H1 (cell line): ENCODE measurements around the gene ARHGEF28. TPM values are rescaled to one million over a fixed set of nuclear protein-coding genes. Genes with fewer than 3 reads are reported as not detected.

Experiments used
- CTCF ChIA-PET: fragments of 300-600 bp; sonication (Branson Sonifier 250); formaldehyde crosslinking; loops from one replicate; lab custom pipeline; 2021; ENCODE audit not compliant: partially characterized antibody; lab: Charles Lee
- POLR2A ChIA-PET: fragments of 300-600 bp; sonication (Branson Sonifier 250); formaldehyde crosslinking; loops from one replicate; lab custom pipeline; 2021; ENCODE audit warnings: inconsistent platforms; ENCODE audit not compliant: partially characterized antibody; lab: Charles Lee
- DNase-seq, 2 experiments: peaks; one replicate each; pipeline versions ENCODE4 v3.0.0 to v3.0.0-alpha.2; 2010 to 2022; ENCODE audit warnings: low spot score in 2 of 2, low read depth in 1 of 2, mixed read lengths in 1 of 2
- FAIRE-seq: peaks from 2 replicates; lab custom pipeline; 2011; peaks lifted over from hg19 to GRCh38; lab: Jason Lieb, UNC
- H2AFZ ChIP-seq: 2 replicates; pipeline ENCODE4 v1.8.1; 2012; ENCODE audit warnings: low read length, inconsistent platforms
- H2AK5ac ChIP-seq: 2 replicates; pipeline ENCODE4 v1.6.1; 2013; ENCODE audit warnings: low read depth, low read length
- H2BK120ac ChIP-seq: replicated peaks from 2 replicates; pipeline ENCODE3; 2013; ENCODE audit warnings: low read depth, low read length, inconsistent platforms
- H2BK12ac ChIP-seq: 2 replicates; pipeline ENCODE4 v1.6.1; 2013; ENCODE audit warnings: low read depth, low read length
- H2BK15ac ChIP-seq: 2 replicates; pipeline ENCODE4 v1.6.1; 2013; ENCODE audit warnings: low read length
- H2BK20ac ChIP-seq: 2 replicates; pipeline ENCODE4 v1.6.1; 2013; ENCODE audit warnings: low read length
- H2BK5ac ChIP-seq: 2 replicates; pipeline ENCODE4 v1.6.1; 2013; ENCODE audit warnings: low read depth, low read length
- H3K14ac ChIP-seq: 2 replicates; pipeline ENCODE4 v1.6.1; 2013; ENCODE audit warnings: inconsistent platforms; ENCODE audit not compliant: insufficient read length
- H3K18ac ChIP-seq: 2 replicates; pipeline ENCODE4 v1.6.1; 2013; ENCODE audit warnings: low read length; ENCODE audit errors: extremely low read depth
- H3K23ac ChIP-seq: 2 replicates; pipeline ENCODE4 v1.6.1; 2013; ENCODE audit warnings: inconsistent platforms; ENCODE audit not compliant: insufficient read length
- H3K23me2 ChIP-seq: 2 replicates; pipeline ENCODE4 v1.6.1; 2013; ENCODE audit warnings: low read depth, low read length
- H3K27ac ChIP-seq: 2 replicates; pipeline ENCODE4 v1.6.1; 2011; ENCODE audit warnings: low read depth, low read length, inconsistent platforms
- H3K27me3 ChIP-seq, 4 experiments: replicated peaks in 1 of 4; 1 replicate in 1 of 4; 2 replicates in 3 of 4; pipeline versions ENCODE4 v1.6.1 to v1.8.1; 2011 to 2013; ENCODE audit warnings: low read length in 3 of 4, mild to moderate bottlenecking in 3 of 4, inconsistent platforms in 2 of 4, mixed read lengths in 2 of 4, moderate library complexity in 1 of 4; ENCODE audit not compliant: control insufficient read depth in 3 of 4, insufficient read depth in 3 of 4; ENCODE audit errors: extremely low read depth in 1 of 4
- H3K36me3 ChIP-seq, 4 experiments: 2 replicates each; pipeline versions ENCODE4 v1.6.1 to v1.8.1; 2011 to 2013; ENCODE audit warnings: mild to moderate bottlenecking in 4 of 4, low read length in 3 of 4, moderate library complexity in 2 of 4, control low read depth in 1 of 4, inconsistent platforms in 1 of 4; ENCODE audit not compliant: insufficient read depth in 4 of 4, control insufficient read depth in 2 of 4
- H3K4ac ChIP-seq: replicated peaks from 2 replicates; pipeline ENCODE3; 2013; ENCODE audit warnings: low read length, low read depth, mixed read lengths, inconsistent platforms; ENCODE audit not compliant: insufficient read length
- H3K4me1 ChIP-seq, 4 experiments: replicated peaks in 1 of 4; 1 replicate in 1 of 4; 2 replicates in 3 of 4; pipeline versions ENCODE4 v1.6.1 to v1.8.1; 2011 to 2013; ENCODE audit warnings: low read length in 3 of 4, inconsistent platforms in 2 of 4, mixed read lengths in 1 of 4; ENCODE audit not compliant: insufficient read depth in 4 of 4, control insufficient read depth in 3 of 4
- H3K4me2 ChIP-seq, 2 experiments: 2 replicates each; pipeline versions ENCODE4 v1.6.1 to v1.8.1; 2011 to 2013; ENCODE audit warnings: low read depth in 2 of 2, low read length in 2 of 2, control low read depth in 1 of 2, inconsistent platforms in 1 of 2, mild to moderate bottlenecking in 1 of 2; ENCODE audit not compliant: insufficient read depth in 1 of 2
- H3K4me3 ChIP-seq, 4 experiments: fragments of 200-600, 300-600 bp in 1 of 4; sonication (generic), shearing (Covaris generic), sonication (Bioruptor Twin) in 1 of 4; 2 replicates each; pipeline versions ENCODE4 v1.5.1 to v1.8.1; 2011 to 2016; ENCODE audit warnings: low read length in 4 of 4, low read depth in 3 of 4, control low read depth in 2 of 4, inconsistent platforms in 2 of 4, mild to moderate bottlenecking in 2 of 4, mixed read lengths in 1 of 4, moderate library complexity in 1 of 4; ENCODE audit not compliant: insufficient read depth in 2 of 4; ENCODE audit errors: extremely low read depth in 1 of 4
- H3K56ac ChIP-seq: replicated peaks from 2 replicates; pipeline ENCODE3; 2013; ENCODE audit warnings: low read depth, mild to moderate bottlenecking, mixed read lengths, low read length, inconsistent platforms; ENCODE audit not compliant: insufficient read length
- H3K79me1 ChIP-seq: 2 replicates; pipeline ENCODE4 v1.6.1; 2013; ENCODE audit warnings: low read depth, low read length, control low read depth
- H3K79me2 ChIP-seq, 2 experiments: 2 replicates each; pipeline versions ENCODE4 v1.6.1 to v1.8.1; 2012 to 2013; ENCODE audit warnings: low read length in 2 of 2, mild to moderate bottlenecking in 2 of 2, inconsistent platforms in 1 of 2; ENCODE audit not compliant: insufficient read depth in 2 of 2, control insufficient read depth in 1 of 2
- H3K9ac ChIP-seq, 4 experiments: replicated peaks in 1 of 4; 1 replicate in 1 of 4; 2 replicates in 3 of 4; pipeline versions ENCODE4 v1.6.1 to v1.8.1; 2011 to 2013; ENCODE audit warnings: low read depth in 3 of 4, low read length in 3 of 4, control low read depth in 2 of 4, mild to moderate bottlenecking in 2 of 4, moderate library complexity in 2 of 4, inconsistent platforms in 1 of 4; ENCODE audit errors: extremely low read depth in 1 of 4
- H3K9me3 ChIP-seq, 2 experiments: 2 replicates each; pipeline versions ENCODE4 v1.6.1 to v1.8.1; 2012 to 2013; ENCODE audit warnings: mild to moderate bottlenecking in 2 of 2, moderate library complexity in 2 of 2, control low read depth in 1 of 2, inconsistent platforms in 1 of 2, low read depth in 1 of 2, low read length in 1 of 2, mixed read lengths in 1 of 2; ENCODE audit not compliant: insufficient read depth in 2 of 2
- H4K20me1 ChIP-seq, 2 experiments: replicated peaks in 1 of 2; 2 replicates each; pipeline versions ENCODE3 to v1.8.1; 2011 to 2013; ENCODE audit warnings: inconsistent platforms in 2 of 2, low read length in 2 of 2, mild to moderate bottlenecking in 1 of 2; ENCODE audit not compliant: insufficient read depth in 2 of 2, control insufficient read depth in 1 of 2
- H4K5ac ChIP-seq: 2 replicates; pipeline ENCODE4 v1.6.1; 2013; ENCODE audit warnings: low read length, low read depth, mixed read lengths, inconsistent platforms; ENCODE audit not compliant: insufficient read length
- H4K8ac ChIP-seq: 2 replicates; pipeline ENCODE4 v1.8.0; 2013; ENCODE audit warnings: mild to moderate bottlenecking, moderate library complexity, low read length, inconsistent platforms; ENCODE audit not compliant: insufficient read depth; ENCODE audit errors: extremely low read depth
- H4K91ac ChIP-seq: replicated peaks from 2 replicates; pipeline ENCODE3; 2013; ENCODE audit warnings: low read length, mixed read lengths, inconsistent platforms; ENCODE audit not compliant: insufficient read length
- EZH2 ChIP-seq: fragments of 200-600 bp; sonication (generic); IDR thresholded peaks from 2 replicates; pipeline ENCODE4 v1.7.1; 2012; ENCODE audit warnings: low read depth, mild to moderate bottlenecking, moderate library complexity, low read length, inconsistent platforms; ENCODE audit not compliant: severe bottlenecking
- JUN ChIP-seq: IDR thresholded peaks from 2 replicates; pipeline ENCODE4 v1.6.1; 2011; ENCODE audit warnings: low read depth, mild to moderate bottlenecking, improper control_type of control experiment, low read length
- POLR2A ChIP-seq, 2 experiments: IDR thresholded peaks; 1 replicate in 1 of 2; 2 replicates in 1 of 2; pipeline ENCODE4 v1.6.1; 2011; ENCODE audit warnings: low read depth in 2 of 2, low read length in 2 of 2, mild to moderate bottlenecking in 2 of 2; ENCODE audit errors: control extremely low read depth in 1 of 2
- POLR2AphosphoS5 ChIP-seq: IDR thresholded peaks from 2 replicates; pipeline ENCODE4 v1.6.1; 2011; ENCODE audit warnings: low read depth, low read length
- WGBS, 2 experiments: shearing (Covaris generic) in 1 of 2; methylation state at CpG; one replicate each; pipeline versions ENCODE4 v1.1.6 to v1.1.7; 2013 to 2015; ENCODE audit warnings: low lambda C conversion rate in 2 of 2, mixed read lengths in 2 of 2, inconsistent platforms in 1 of 2, low coverage in 1 of 2, missing lambda C conversion rate in 1 of 2; ENCODE audit not compliant: insufficient replicate concordance in 2 of 2, insufficient coverage in 1 of 2, insufficient read length in 1 of 2; ENCODE audit errors: extremely low coverage in 1 of 2, missing lambda C conversion rate in 1 of 2; 5-methylcytosine and 5-hydroxymethylcytosine counted together
- polyA plus RNA-seq, 7 experiments: library from polyadenylated mRNA; depleted of rRNA in 3 of 7; stranded (reverse) in 5 of 7; unstranded in 2 of 7; fragments of >200 nt in 5 of 7; fragments of 200-250 nt in 2 of 7; gene quantifications; 1 replicate in 5 of 7; 2 replicates in 1 of 7; 4 replicates in 1 of 7; pipeline versions ENCODE4 v1.2.1 to v1.2.3, GENCODE V29; 2011 to 2013; ENCODE audit warnings: missing spikeins in 2 of 7, mixed read lengths in 2 of 7
- total RNA-seq: library from RNA; stranded (reverse); fragmentation: NEBNext Ultra II Directional; extraction: Animal tissue kit (Norgen Biotek cat#: 25700); gene quantifications from 2 replicates; pipeline ENCODE4 v1.2.1, GENCODE V29; 2021

Gene ARHGEF28
- total and polyA plus RNA-seq, 2 of the 8 experiments (the other 6 are each of a cell fraction or from before 2014, with no cell fraction given): 0.33 to 1.0 TPM

DNA sequence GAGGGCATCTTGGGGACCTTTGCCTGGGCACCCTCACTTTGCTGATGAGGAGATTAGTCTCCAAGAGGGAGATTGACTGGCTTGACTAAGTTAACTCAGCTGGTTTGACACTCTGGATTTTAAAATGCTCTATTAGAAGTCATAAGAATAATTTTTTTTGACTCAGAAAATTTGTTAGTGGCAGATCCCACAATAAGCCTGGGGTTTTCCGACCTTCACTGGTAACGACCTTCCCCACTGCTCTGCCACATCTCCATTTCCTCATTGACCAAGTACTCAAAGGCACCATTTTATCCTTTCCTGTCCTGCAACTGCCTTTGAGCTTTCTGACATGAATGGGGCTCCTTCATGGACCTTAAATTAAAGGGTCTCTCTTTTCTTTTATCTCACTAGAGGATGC is 67.0 kb downstream of the ARHGEF28 start:
- no peak for TF ChIP-seq JUN
- no peak for TF ChIP-seq POLR2AphosphoS5
- no peak for TF ChIP-seq EZH2
- no peak for TF ChIP-seq POLR2A (IDR thresholded peaks at IDR 0.05; ENCODE audit: control extremely low read depth in 1 of 2, low read depth in 2 of 2, low read length in 2 of 2)
- ChIA-PET CTCF (interaction anchor here (0.7 to 3.3 kb wide), 13 partner anchors 9 to 102 kb away, joined by 3 to 21 read pairs (median 4); no protein-coding TSS in a partner anchor), POLR2A (interaction anchor here (1.2 kb wide), 1 partner anchor 10 kb away, joined by 3 read pairs; no protein-coding TSS in a partner anchor)
- Histone ChIP-seq H3K79me2 (no peaks in the 10 kb centered on the region), H3K4me3 (no peak overlapping the region), H3K56ac (no peak overlapping the region), H2AFZ (no peak overlapping the region), H2AK5ac (no peak overlapping the region), H3K36me3 (no peaks in the 10 kb centered on the region), H3K23me2 (no peaks in the 10 kb centered on the region), H2BK5ac (no peak overlapping the region), H3K27ac (no peak overlapping the region), H2BK120ac (no peak overlapping the region), H2BK12ac (no peak overlapping the region), H3K9ac (no peak overlapping the region), H2BK15ac (no peak overlapping the region), H3K4me2 (no peak overlapping the region), H4K8ac (no peak overlapping the region), H4K20me1 (no peaks in the 10 kb centered on the region), H3K9me3 (no peaks in the 10 kb centered on the region), H3K4ac (no peak overlapping the region), H4K5ac (no peak overlapping the region), H3K18ac (no peak overlapping the region), H4K91ac (no peak overlapping the region), H3K14ac (no peak overlapping the region), H3K23ac (no peak overlapping the region), H3K4me1 (peaks cover 2 to 8% (median 5%) of the 10 kb centered on the region in 4 experiments; a peak in 4 of 7 replicates), H3K79me1 (no peaks in the 10 kb centered on the region), H2BK20ac (peak overlapping the region; percentile 49; the same call in 1 of the 2 replicates), H3K27me3 (no peaks in the 10 kb centered on the region; a peak in 1 of 7 replicates)
- 89% methylated on average over 2 of the region's 2 CpGs; no CpG with 5 or more reads in 1 of the 2 experiments for WGBS, 2 experiments
- no peak for DNase-seq
- no peak for FAIRE-seq
